Activated CD4-positive, alpha-beta memory T cell treated with anti-CD3 and anti-CD28 coated beads for 36 hours (primary cell): ENCODE data around the gene UBE2Q1. TPM values are rescaled to one million over a fixed set of nuclear protein-coding genes. Genes with fewer than 3 reads are reported as not detected.

ENCODE experiments used
- CTCF ChIA-PET: fragments of 350-600 bp; sonication (Branson Sonifier 250); formaldehyde crosslinking; loops from one replicate; lab custom pipeline; 2021; ENCODE audit warnings: antibody characterized with exemption, inconsistent platforms; lab: Charles Lee
- POLR2A ChIA-PET: fragments of 350-600 bp; sonication (Branson Sonifier 250); formaldehyde crosslinking; loops from one replicate; lab custom pipeline; 2021; ENCODE audit warnings: antibody characterized with exemption; lab: Charles Lee
- DNase-seq: peaks from one replicate; pipeline ENCODE4 v3.0.0-alpha.2; 2020
- H3K27ac Mint-ChIP-seq: one replicate; pipeline ENCODE4 v1.8.0; 2021; ENCODE audit warnings: mixed read lengths
- H3K27me3 Mint-ChIP-seq: one replicate; pipeline ENCODE4 v1.8.0; 2021; ENCODE audit warnings: mixed read lengths
- H3K36me3 Mint-ChIP-seq: one replicate; pipeline ENCODE4 v1.8.0; 2021; ENCODE audit warnings: mixed read lengths
- H3K4me1 Mint-ChIP-seq: one replicate; pipeline ENCODE4 v1.8.0; 2021; ENCODE audit warnings: low read depth, mixed read lengths
- H3K4me3 Mint-ChIP-seq: one replicate; pipeline ENCODE4 v1.8.0; 2021; ENCODE audit warnings: mild to moderate bottlenecking, mixed read lengths
- H3K9me3 Mint-ChIP-seq: one replicate; pipeline ENCODE4 v1.8.0; 2021; ENCODE audit warnings: mixed read lengths
- intact Hi-C: fragments of 100-400 bp; cut with micrococcal nuclease; formaldehyde crosslinking; loops from one replicate; pipeline ENCODE4 v1.15.1; 2023
- total RNA-seq, 2 experiments: library from RNA; stranded (reverse); gene quantifications; one replicate each; pipeline ENCODE4 v1.2.3, GENCODE V29; 2021

UBE2Q1 gene
- total RNA-seq, result 10 to 100 TPM; 82.5 to 86.2 TPM

GRCh38 chr1:154557939-154558719 lies at the start of gene UBE2Q1:
Gene UBE2Q1, minus strand, starts transcription at chr1:154558662. Its CDS starts 109 bp downstream, at chr1:154558553.
- Mint-ChIP-seq H3K27me3 (no peaks in the 10 kb centered on the region), H3K4me3 (peak within 1 kb of the TSS; percentile 90), H3K27ac (peak within 1 kb of the TSS; percentile 94), H3K36me3 (peaks cover 31% of the 10 kb centered on the region), H3K4me1 (peaks cover 28% of the 10 kb centered on the region), H3K9me3 (no peaks in the 10 kb centered on the region)
- ChIA-PET CTCF (interaction anchor here (0.6 to 3.3 kb wide), 3 partner anchors 11 to 164 kb away, joined by 3 to 12 read pairs (median 3); no protein-coding TSS in a partner anchor), POLR2A (no interaction called here)
- DNase-seq, result peak; percentile 52
- intact Hi-C loops, result loop anchor here (1.0 to 5.0 kb wide), 6 partner anchors 69 to 443 kb away; partner anchors contain the start of gene CKS1B

- intact Hi-C loops, result loop anchor here (1.0 to 5.0 kb wide), 6 partner anchors 49 to 394 kb away; partner anchors contain the start of genes IL6R, PMVK and ZBTB7B
- peak within 1 kb of the TSS; percentile 98 for H3K27ac Mint-ChIP-seq
Observed at GRCh38 chr1:154607609-154608396, 49.3 kb upstream of the UBE2Q1 start, which contains the start of gene ADAR. Gene ADAR, minus strand, starts transcription at chr1:154608186. Its CDS starts 180 bp downstream, at chr1:154608006.

GRCh38 chr1:154607106-154607608 lies 48.7 kb upstream of the UBE2Q1 start:
- H3K9me3 Mint-ChIP-seq, result no peaks in the 10 kb centered on the region
- peak; percentile 30 for DNase-seq
- intact Hi-C loops, result loop anchor here (5.0 kb wide), 4 partner anchors 140 to 395 kb away; partner anchors contain the start of genes IL6R and ZBTB7B
- ChIA-PET POLR2A (interaction anchor here (0.6 to 3.6 kb wide), 8 partner anchors 12 to 1305 kb away, joined by 3 to 18 read pairs (median 3); partner anchors contain the start of gene PMVK), CTCF (interaction anchor here (1.0 to 1.4 kb wide), 3 partner anchors 47 to 271 kb away, joined by 3 to 5 read pairs (median 3); no protein-coding TSS in a partner anchor)
- H3K36me3 Mint-ChIP-seq, result peaks cover 28% of the 10 kb centered on the region
- H3K27ac Mint-ChIP-seq, result peak overlapping the region; percentile 98
- H3K4me1 Mint-ChIP-seq, result peaks cover 71% of the 10 kb centered on the region
- no peaks in the 10 kb centered on the region for H3K27me3 Mint-ChIP-seq
- H3K4me3 Mint-ChIP-seq, result peak overlapping the region; percentile 90

More at GRCh38 chr1:154607609-154608396, 49.3 kb upstream of the UBE2Q1 start, which contains the start of gene ADAR:
- ChIA-PET CTCF (interaction anchor here (0.6 to 2.7 kb wide), 4 partner anchors 19 to 271 kb away, joined by 3 to 10 read pairs (median 4); no protein-coding TSS in a partner anchor), POLR2A (interaction anchor here (1.1 to 3.6 kb wide), 5 partner anchors 13 to 48 kb away, joined by 3 to 18 read pairs (median 3); no protein-coding TSS in a partner anchor)
- Mint-ChIP-seq H3K4me3 (peak within 1 kb of the TSS; percentile 90), H3K9me3 (no peaks in the 10 kb centered on the region), H3K36me3 (peaks cover 25% of the 10 kb centered on the region), H3K27me3 (no peaks in the 10 kb centered on the region), H3K4me1 (peaks cover 71% of the 10 kb centered on the region)
- peak; percentile 96 for DNase-seq

- ChIA-PET CTCF (interaction anchor here (0.6 to 3.4 kb wide), 7 partner anchors 11 to 741 kb away, joined by 3 to 16 read pairs (median 3); partner anchors contain the start of gene CHRNB2), POLR2A (interaction anchor here (1.4 to 3.6 kb wide), 2 partner anchors 21 to 331 kb away, joined by 4 to 18 read pairs; partner anchors contain the start of gene PMVK)
- H3K4me1 Mint-ChIP-seq, result peaks cover 70% of the 10 kb centered on the region
- H3K9me3 Mint-ChIP-seq, result no peaks in the 10 kb centered on the region
- no peak for DNase-seq
- peak overlapping the region; percentile 76 for H3K27ac Mint-ChIP-seq
- peak overlapping the region; percentile 17 for H3K4me3 Mint-ChIP-seq
- intact Hi-C loops, result loop anchor here (5.0 kb wide), 4 partner anchors 142 to 397 kb away; partner anchors contain the start of genes IL6R and ZBTB7B
- peaks cover 44% of the 10 kb centered on the region for H3K36me3 Mint-ChIP-seq
- H3K27me3 Mint-ChIP-seq, result no peaks in the 10 kb centered on the region
Observed at GRCh38 chr1:154605534-154605933, 47.1 kb upstream of the UBE2Q1 start.

- CTCF ChIA-PET, result interaction anchor here (0.9 to 3.4 kb wide), 3 partner anchors 44 to 265 kb away, joined by 3 to 16 read pairs (median 3); no protein-coding TSS in a partner anchor
- Mint-ChIP-seq H3K27me3 (no peaks in the 10 kb centered on the region), H3K27ac (peak overlapping the region; percentile 61), H3K9me3 (no peaks in the 10 kb centered on the region), H3K36me3 (peaks cover 59% of the 10 kb centered on the region), H3K4me3 (no peak overlapping the region), H3K4me1 (peaks cover 68% of the 10 kb centered on the region)
- POLR2A ChIA-PET, result no interaction called here
- DNase-seq, result no peak
- intact Hi-C loops, result no loop called here
Observed at GRCh38 chr1:154603317-154603716, 44.9 kb upstream of the UBE2Q1 start.

- CTCF ChIA-PET, result interaction anchor here (0.6 to 2.1 kb wide), 2 partner anchors 35 to 40 kb away, joined by 3 to 7 read pairs; no protein-coding TSS in a partner anchor
- intact Hi-C loops, result no loop called here
- H3K4me1 Mint-ChIP-seq, result peaks cover 46% of the 10 kb centered on the region
- H3K27me3 Mint-ChIP-seq, result no peaks in the 10 kb centered on the region
- POLR2A ChIA-PET, result no interaction called here
- H3K36me3 Mint-ChIP-seq, result peaks cover 59% of the 10 kb centered on the region
- no peak for DNase-seq
- H3K9me3 Mint-ChIP-seq, result no peaks in the 10 kb centered on the region
- no peak overlapping the region for H3K4me3 Mint-ChIP-seq
- peak overlapping the region; percentile 59 for H3K27ac Mint-ChIP-seq
Observed at GRCh38 chr1:154599658-154600057, 41.2 kb upstream of the UBE2Q1 start.

GRCh38 chr1:154598871-154599635 lies 40.6 kb upstream of the UBE2Q1 start:
- no peak for DNase-seq
- H3K9me3 Mint-ChIP-seq, result no peaks in the 10 kb centered on the region
- H3K27me3 Mint-ChIP-seq, result no peaks in the 10 kb centered on the region
- peaks cover 40% of the 10 kb centered on the region for H3K4me1 Mint-ChIP-seq
- H3K4me3 Mint-ChIP-seq, result no peak overlapping the region
- ChIA-PET CTCF (interaction anchor here (0.6 to 2.1 kb wide), 3 partner anchors 11 to 39 kb away, joined by 3 to 7 read pairs (median 4); no protein-coding TSS in a partner anchor), POLR2A (no interaction called here)
- intact Hi-C loops, result no loop called here
- H3K27ac Mint-ChIP-seq, result peak overlapping the region; percentile 59
- H3K36me3 Mint-ChIP-seq, result peaks cover 64% of the 10 kb centered on the region

- ChIA-PET CTCF (interaction anchor here (0.7 to 2.1 kb wide), 2 partner anchors 36 to 349 kb away, joined by 3 to 10 read pairs; no protein-coding TSS in a partner anchor), POLR2A (interaction anchor here (0.9 kb wide), 1 partner anchor 12 kb away, joined by 3 read pairs; no protein-coding TSS in a partner anchor)
- no peaks in the 10 kb centered on the region for H3K27me3 Mint-ChIP-seq
- H3K4me3 Mint-ChIP-seq, result no peak overlapping the region
- H3K36me3 Mint-ChIP-seq, result peaks cover 66% of the 10 kb centered on the region
- no peak for DNase-seq
- peaks cover 16% of the 10 kb centered on the region for H3K4me1 Mint-ChIP-seq
- no peaks in the 10 kb centered on the region for H3K9me3 Mint-ChIP-seq
- no peak overlapping the region for H3K27ac Mint-ChIP-seq
- intact Hi-C loops, result no loop called here
Observed at GRCh38 chr1:154595621-154596020, 37.2 kb upstream of the UBE2Q1 start.

- peaks cover 9% of the 10 kb centered on the region for H3K4me1 Mint-ChIP-seq
- ChIA-PET POLR2A (interaction anchor here (0.9 kb wide), 1 partner anchor 13 kb away, joined by 3 read pairs; no protein-coding TSS in a partner anchor), CTCF (interaction anchor here (0.7 to 2.1 kb wide), 5 partner anchors 10 to 350 kb away, joined by 3 to 10 read pairs (median 3); no protein-coding TSS in a partner anchor)
- intact Hi-C loops, result no loop called here
- H3K4me3 Mint-ChIP-seq, result no peak overlapping the region
- DNase-seq, result no peak
- no peak overlapping the region for H3K27ac Mint-ChIP-seq
- H3K27me3 Mint-ChIP-seq, result no peaks in the 10 kb centered on the region
- H3K36me3 Mint-ChIP-seq, result peaks cover 66% of the 10 kb centered on the region
- H3K9me3 Mint-ChIP-seq, result no peaks in the 10 kb centered on the region
Observed at GRCh38 chr1:154594811-154595210, 36.3 kb upstream of the UBE2Q1 start.

- Mint-ChIP-seq H3K27me3 (no peaks in the 10 kb centered on the region), H3K36me3 (peaks cover 70% of the 10 kb centered on the region), H3K9me3 (no peaks in the 10 kb centered on the region), H3K4me1 (peaks cover 5% of the 10 kb centered on the region), H3K4me3 (no peak overlapping the region), H3K27ac (no peak overlapping the region)
- POLR2A ChIA-PET, result interaction anchor here (1.1 kb wide), 1 partner anchor 14 kb away, joined by 3 read pairs; no protein-coding TSS in a partner anchor
- intact Hi-C loops, result no loop called here
- CTCF ChIA-PET, result interaction anchor here (1.0 to 1.3 kb wide), 2 partner anchors 11 to 285 kb away, joined by 3 to 4 read pairs; no protein-coding TSS in a partner anchor
- DNase-seq, result no peak
Observed at GRCh38 chr1:154593390-154593789, 34.9 kb upstream of the UBE2Q1 start.
